ENCODE data around the gene CTNS. TPM values are rescaled to one million over a fixed set of nuclear protein-coding genes. Genes with fewer than 3 reads are reported as not detected.

Gene CTNS
- total RNA-seq, 1 donor from 2014 or later = 5.1 TPM

- ATAC-seq (ENCODE audit: poor library complexity) = no peak
- no peak for DNase-seq
- intact Hi-C loops (cut with DNase I) = no loop called here
Observed at GRCh38 chr17:3656353-3656752, 19.8 kb downstream of the CTNS start.

DNA sequence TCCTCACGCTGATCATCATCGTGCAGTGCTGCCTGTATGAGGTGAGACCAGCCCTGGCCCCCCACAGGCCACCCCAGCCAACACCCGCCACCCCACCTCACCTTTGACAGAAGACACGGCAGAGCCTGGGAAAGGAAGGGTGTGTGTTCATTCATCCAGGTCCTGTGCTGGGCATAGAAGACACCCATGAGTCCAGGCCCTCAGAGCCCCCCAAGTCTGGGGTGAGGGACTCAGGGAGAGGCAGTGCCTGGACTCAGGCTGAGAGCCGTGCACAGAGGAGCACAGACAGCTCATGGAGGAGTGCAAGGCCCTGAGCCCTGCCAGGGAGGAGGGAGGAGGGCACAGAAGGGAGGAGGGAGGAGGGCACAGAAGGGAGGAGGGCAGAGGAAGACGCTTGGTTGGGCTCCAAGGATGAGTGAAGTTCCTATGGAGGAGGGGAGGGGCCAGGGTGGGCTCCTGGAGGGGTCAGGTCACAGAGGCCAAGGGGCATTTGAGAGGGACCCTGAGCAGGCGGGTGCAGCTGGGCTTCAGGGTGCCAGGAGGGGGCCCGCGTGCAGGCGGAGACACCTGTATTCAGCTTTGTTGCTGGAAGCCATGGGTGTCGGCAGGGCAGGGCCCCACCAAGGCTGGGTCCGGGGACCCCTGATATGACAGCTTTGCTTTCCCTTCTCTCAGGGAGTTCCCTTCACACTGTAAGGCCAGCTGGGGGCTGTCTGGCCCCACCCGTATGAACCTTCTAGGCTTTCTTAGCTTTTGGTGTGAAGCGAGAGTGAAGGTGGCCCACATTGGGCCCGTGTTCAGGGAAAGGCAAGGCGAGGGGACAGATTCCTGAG, 20.4 kb downstream of the CTNS start:
- no peak for DNase-seq
- ATAC-seq (ENCODE audit: poor library complexity) = no peak
- intact Hi-C loops (cut with DNase I) = no loop called here

DNA sequence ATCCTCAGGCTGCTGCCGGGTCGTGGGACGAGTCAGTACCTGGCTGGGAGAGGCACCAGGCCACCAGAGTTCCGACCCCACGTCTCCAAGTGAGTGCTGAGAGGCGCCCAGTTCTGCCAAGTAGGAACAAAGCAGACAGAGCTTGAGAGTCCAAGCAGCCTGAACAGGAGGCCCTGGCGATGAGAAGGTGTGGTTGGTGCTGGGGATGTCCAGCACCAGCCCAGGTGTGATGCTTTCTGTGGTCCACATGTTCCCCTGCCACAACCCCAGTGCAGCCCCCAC, 21.0 kb downstream of the CTNS start:
- intact Hi-C loops (cut with DNase I) = no loop called here
- DNase-seq (no peak), ATAC-seq (ENCODE audit: poor library complexity) (no peak)

DNA sequence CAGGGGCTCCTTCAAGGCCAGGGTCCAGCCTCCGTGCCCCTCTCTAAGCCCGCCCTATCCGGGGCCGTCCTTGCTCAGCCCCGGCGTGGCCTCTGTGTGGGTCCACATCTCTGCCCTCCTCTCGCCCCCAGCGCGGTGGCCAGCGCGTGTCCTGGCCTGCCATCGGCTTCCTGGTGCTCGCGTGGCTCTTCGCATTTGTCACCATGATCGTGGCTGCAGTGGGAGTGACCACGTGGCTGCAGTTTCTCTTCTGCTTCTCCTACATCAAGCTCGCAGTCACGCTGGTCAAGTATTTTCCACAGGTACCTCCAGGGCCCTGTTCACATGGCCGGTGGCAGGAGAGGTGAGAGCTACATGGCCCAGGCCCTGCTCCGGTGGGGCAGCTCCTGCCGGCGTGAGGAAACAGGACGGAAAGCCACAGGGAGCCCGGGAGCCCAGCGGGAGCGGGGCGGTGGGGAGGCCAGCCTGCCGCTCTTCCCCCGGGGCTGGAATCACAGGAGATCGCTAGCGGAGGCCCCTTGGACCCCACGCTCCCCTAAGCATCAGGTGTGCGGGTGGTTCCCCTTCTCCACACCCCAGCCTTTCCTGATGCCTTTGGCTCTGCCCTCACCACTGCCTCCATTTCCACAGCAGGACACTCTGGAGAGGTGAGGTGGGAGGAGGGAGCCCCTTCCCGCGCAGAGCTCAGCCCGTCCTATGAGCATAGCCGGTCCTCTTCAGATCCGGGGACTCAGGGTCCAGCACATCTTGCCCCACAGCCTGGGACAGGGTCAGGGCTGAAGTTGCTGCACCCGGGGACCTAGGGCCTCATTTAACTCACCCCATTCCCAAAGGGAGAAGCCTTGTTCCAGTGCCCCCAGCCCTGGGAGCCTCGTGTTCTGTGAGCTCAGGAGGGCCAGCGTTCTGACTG, 21.6 kb downstream of the CTNS start:
- intact Hi-C loops (cut with DNase I) = no loop called here
- no peak for ATAC-seq (ENCODE audit: poor library complexity)
- DNase-seq = no peak

GRCh38 chr17:3658784-3659449, 22.4 kb downstream of the CTNS start:
- intact Hi-C loops (cut with DNase I) = no loop called here
- peak; percentile 9 for ATAC-seq (ENCODE audit: poor library complexity)
- no peak for DNase-seq

GRCh38 chr17:3659541-3660111, 23.1 kb downstream of the CTNS start:
- intact Hi-C loops (cut with DNase I) = no loop called here
- DNase-seq (peak; percentile 84), ATAC-seq (ENCODE audit: poor library complexity) (peak; percentile 59)

GRCh38 chr17:3660311-3660891, 23.8 kb downstream of the CTNS start:
- no peak for DNase-seq
- intact Hi-C loops (cut with DNase I) = no loop called here
- peak; percentile 42 for ATAC-seq (ENCODE audit: poor library complexity)

DNA sequence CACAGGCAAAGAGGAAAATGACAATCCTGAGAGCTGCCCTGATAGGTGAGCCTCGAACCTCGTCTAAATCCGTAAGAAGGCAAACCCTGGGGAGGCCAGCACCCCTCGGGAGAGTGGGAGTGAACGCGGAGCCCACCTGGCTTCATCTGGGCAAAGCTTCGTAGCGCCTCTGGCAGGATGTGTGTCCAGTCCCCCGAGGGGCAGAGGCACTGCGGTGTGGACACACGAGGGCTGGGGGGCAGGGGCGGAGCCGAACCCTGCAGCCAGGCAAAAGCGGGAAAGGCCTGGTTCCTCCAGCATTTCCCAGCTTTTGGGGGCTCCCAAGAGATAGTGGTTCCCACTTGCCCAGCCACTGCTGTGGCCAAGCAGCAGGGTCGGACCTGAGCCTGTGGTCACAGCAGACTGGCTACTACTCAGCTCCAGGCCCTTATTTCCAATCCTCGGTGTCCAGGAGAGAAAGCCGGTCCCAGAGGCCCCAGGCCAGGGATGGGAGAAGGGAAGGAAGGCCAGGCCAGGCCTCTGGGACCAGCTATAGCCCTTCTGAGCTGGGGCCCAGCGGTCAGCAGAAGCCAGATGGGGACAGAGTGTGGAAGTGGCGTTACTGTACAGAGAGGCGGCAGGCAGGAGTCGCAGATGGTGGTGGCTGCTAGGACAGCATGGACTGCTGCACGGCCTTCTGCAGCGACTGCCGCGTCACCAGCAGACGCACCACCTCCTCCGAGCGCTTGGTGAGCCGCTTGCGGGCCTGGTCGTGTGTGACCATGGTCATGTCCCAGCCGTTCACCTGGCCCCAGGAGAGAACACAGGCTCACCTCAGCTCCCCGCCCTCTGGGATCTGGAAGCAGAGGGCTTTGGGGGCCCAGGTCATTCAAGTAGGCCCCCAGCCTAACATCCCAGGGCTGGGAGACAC, 26.8 kb downstream of the CTNS start:
- intact Hi-C loops (cut with DNase I) = no loop called here
- DNase-seq (no peak), ATAC-seq (ENCODE audit: poor library complexity) (no peak)

DNA sequence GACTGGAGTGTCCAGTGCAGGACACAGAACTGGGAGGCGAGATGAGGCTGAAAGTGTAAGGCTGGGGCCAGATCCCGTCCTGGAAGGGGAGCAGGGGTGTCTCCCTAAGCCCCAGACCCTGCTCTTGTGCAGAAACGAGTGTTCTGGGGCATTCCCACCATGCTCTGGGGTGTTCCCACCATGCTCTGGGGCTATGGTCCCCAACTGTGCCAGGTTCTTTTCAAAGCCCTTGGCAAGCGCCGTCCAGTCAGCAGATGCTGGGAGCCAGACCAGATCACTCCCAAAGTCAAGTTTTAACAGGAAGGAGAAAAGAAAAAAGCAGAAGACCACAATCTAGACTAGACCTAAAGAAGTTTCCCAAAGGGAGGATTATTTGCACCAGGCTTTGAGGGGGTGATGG, 29.3 kb downstream of the CTNS start:
- intact Hi-C loops (cut with DNase I) = no loop called here
- DNase-seq = peak; percentile 65
- no peak for ATAC-seq (ENCODE audit: poor library complexity)

- ATAC-seq (ENCODE audit: poor library complexity) (no peak), DNase-seq (no peak)
- intact Hi-C loops (cut with DNase I) = no loop called here
Observed at GRCh38 chr17:3666516-3666915, 30.0 kb downstream of the CTNS start.

DNA sequence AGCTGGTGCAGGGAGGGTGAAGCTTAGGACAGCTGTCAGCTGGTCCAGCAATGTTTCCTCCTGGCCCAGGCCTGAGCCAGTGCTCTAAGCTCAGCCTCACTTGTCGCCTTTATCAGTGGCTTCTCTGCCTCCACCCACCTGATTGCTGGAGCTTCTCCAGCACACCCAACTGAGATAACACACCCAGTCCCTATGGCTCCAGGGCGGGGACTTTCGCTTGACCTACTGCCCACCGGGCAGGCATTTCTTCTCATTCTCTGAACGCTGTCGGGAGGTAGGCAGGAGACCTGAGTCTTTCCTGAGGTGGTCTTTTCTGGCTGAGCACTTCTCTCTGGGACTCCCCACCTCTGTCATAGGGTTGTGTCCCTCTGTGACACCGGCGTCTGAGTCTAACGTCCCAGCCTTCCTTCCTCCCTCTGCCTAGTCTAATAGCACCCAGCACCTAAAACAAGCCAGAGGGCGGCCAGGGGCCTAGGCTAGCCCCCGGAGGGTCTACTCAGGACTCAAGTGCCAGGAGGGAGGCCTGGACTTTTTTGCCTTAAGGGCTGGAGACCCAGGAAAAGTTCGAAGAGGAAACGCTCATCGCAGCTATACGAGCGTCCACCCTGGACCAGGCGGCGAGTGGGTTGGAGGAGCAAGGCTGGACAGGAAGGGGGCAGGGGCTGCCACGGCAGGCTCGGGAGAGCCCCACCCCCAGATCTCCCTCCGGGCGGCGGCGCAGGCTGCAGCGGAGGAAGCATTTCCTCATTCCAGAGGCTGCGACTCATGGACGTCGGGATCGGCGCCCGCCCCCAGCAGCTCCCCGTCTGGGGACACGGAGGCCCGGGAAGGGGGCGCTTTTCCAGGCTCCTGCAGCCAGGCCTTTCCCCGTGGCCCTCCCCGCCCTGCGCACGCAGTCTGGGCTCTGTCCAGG, 31.1 kb downstream of the CTNS start:
- intact Hi-C loops (cut with DNase I) = no loop called here
- peak; percentile 82 for ATAC-seq (ENCODE audit: poor library complexity)
- peak; percentile 93 for DNase-seq

DNA sequence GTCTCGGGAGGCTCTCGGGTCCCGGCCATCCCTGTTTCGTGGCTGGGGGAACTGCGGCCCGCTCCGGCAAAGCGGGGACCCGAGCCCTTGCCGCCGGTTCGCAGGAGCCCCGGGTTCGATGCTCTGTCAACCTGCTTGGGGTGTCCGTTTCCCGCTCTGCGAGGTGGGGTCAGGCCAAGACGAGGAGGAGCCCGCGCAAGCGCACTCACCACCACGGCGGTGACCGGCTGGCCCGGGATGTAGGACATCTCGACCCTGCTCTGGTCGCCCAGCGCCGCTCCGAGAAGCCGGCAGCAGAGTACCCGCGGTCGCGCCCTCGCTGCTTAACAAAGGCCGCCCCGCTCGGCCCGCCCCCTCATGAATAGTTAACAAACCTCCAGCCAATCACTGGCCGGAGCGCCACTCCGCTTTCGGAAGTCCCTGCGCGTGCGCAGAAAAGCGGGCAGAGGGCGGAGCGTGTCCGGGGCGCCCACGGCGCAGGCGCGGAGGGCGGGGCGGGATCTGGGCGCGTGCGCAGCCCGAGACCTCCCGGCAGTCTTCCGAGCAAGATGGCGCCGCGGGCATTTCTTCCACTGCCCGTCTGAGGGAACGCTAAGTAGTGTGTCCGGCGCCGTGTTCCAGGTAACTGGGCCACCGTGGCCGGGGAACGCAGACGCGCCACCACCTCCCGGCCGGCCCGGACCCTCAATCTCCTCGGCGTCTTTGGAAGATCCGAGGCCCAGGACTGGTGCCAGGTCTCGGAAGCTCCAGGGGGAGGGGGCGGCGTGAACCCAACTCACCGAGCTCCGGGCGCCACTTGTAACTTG, 31.9 kb downstream of the CTNS start, which contains the start of the genes EMC6 and TAX1BP3:
Gene EMC6 (plus strand): TSS at position 534 of the 806 bp plus-strand sequence. CDS start 335 bp downstream, outside the sequence.
Gene TAX1BP3 (minus strand): TSS at position 300 of the 806 bp plus-strand sequence. CDS start 52 bp downstream, at position 248.
- intact Hi-C loops (cut with DNase I) = no loop called here
- DNase-seq (peak; percentile 100), ATAC-seq (ENCODE audit: poor library complexity) (peak; percentile 90)

GRCh38 chr17:3669085-3669347, 32.5 kb downstream of the CTNS start:
- ATAC-seq (ENCODE audit: poor library complexity) = no peak
- intact Hi-C loops (cut with DNase I) = no loop called here

GRCh38 chr17:3669548-3669947, 33.0 kb downstream of the CTNS start:
- no peak for DNase-seq
- no peak for ATAC-seq (ENCODE audit: poor library complexity)
- intact Hi-C loops (cut with DNase I) = no loop called here

More at GRCh38 chr17:3669085-3669347, 32.5 kb downstream of the CTNS start:
- no peak for DNase-seq

GRCh38 chr17:3672571-3672970, 36.0 kb downstream of the CTNS start:
- DNase-seq (no peak), ATAC-seq (ENCODE audit: poor library complexity) (no peak)
- intact Hi-C loops (cut with DNase I) = no loop called here

GRCh38 chr17:3675886-3676285, 39.3 kb downstream of the CTNS start:
- DNase-seq (no peak), ATAC-seq (ENCODE audit: poor library complexity) (no peak)
- intact Hi-C loops (cut with DNase I) = no loop called here
